H9 (cell line): ENCODE data around the gene COG4. TPM values are rescaled to one million over a fixed set of nuclear protein-coding genes. Genes with fewer than 3 reads are reported as not detected.

Source experiments
- DNase-seq: peaks from one replicate; pipeline ENCODE4 v3.0.0-alpha.2; 2017
- H2AFZ ChIP-seq: one replicate; pipeline ENCODE4 v1.6.1; 2013; ENCODE audit warnings: mild to moderate bottlenecking, low read length, control low read depth, moderate library complexity
- H2AK5ac ChIP-seq: 2 replicates; pipeline ENCODE4 v1.6.1; 2013; ENCODE audit warnings: low read length, control low read depth, mixed read lengths; ENCODE audit not compliant: insufficient read length
- H2BK120ac ChIP-seq: one replicate; pipeline ENCODE4 v1.6.1; 2013; ENCODE audit warnings: low read depth, mild to moderate bottlenecking, low read length, control low read depth, inconsistent platforms; ENCODE audit not compliant: poor library complexity, severe bottlenecking
- H2BK12ac ChIP-seq: 2 replicates; pipeline ENCODE4 v1.6.1; 2013; ENCODE audit warnings: low read length, control low read depth, mixed read lengths, low read depth; ENCODE audit not compliant: insufficient read length
- H2BK15ac ChIP-seq: 2 replicates; pipeline ENCODE4 v1.6.1; 2013; ENCODE audit warnings: low read depth, low read length, control low read depth
- H2BK20ac ChIP-seq: one replicate; pipeline ENCODE4 v1.6.1; 2013; ENCODE audit warnings: low read depth, mild to moderate bottlenecking, low read length, control low read depth, inconsistent platforms; ENCODE audit not compliant: poor library complexity, severe bottlenecking
- H2BK5ac ChIP-seq: 2 replicates; pipeline ENCODE4 v1.6.1; 2013; ENCODE audit warnings: low read length, control low read depth, mixed read lengths; ENCODE audit not compliant: insufficient read length
- H3K14ac ChIP-seq: 2 replicates; pipeline ENCODE4 v1.6.1; 2013; ENCODE audit warnings: low read length, control low read depth; ENCODE audit not compliant: insufficient read depth
- H3K18ac ChIP-seq: 2 replicates; pipeline ENCODE4 v1.6.1; 2013; ENCODE audit warnings: low read depth, mild to moderate bottlenecking, mixed read lengths, low read length, control low read depth; ENCODE audit not compliant: insufficient read length
- H3K23ac ChIP-seq: 2 replicates; pipeline ENCODE4 v1.6.1; 2013; ENCODE audit warnings: low read length, control low read depth, mixed read lengths, low read depth; ENCODE audit not compliant: insufficient read length
- H3K23me2 ChIP-seq: 2 replicates; pipeline ENCODE4 v1.6.1; 2013; ENCODE audit warnings: low read depth, mild to moderate bottlenecking, mixed read lengths, low read length, control low read depth; ENCODE audit not compliant: insufficient read length, poor library complexity, severe bottlenecking
- H3K27ac ChIP-seq: 2 replicates; pipeline ENCODE4 v1.5.1; 2013; ENCODE audit warnings: low read length, control low read depth, mixed read lengths, low read depth; ENCODE audit not compliant: insufficient read length
- H3K27me3 ChIP-seq: 2 replicates; pipeline ENCODE4 v1.6.1; 2013; ENCODE audit warnings: low read length, control low read depth, inconsistent platforms; ENCODE audit not compliant: insufficient read depth
- H3K4ac ChIP-seq: 2 replicates; pipeline ENCODE4 v1.6.1; 2013; ENCODE audit warnings: low read depth, mild to moderate bottlenecking, control low read depth, inconsistent platforms, low read length, moderate library complexity
- H3K4me1 ChIP-seq: 2 replicates; pipeline ENCODE4 v1.6.1; 2013; ENCODE audit warnings: low read length, control low read depth, inconsistent platforms; ENCODE audit not compliant: insufficient read depth
- H3K4me2 ChIP-seq: 2 replicates; pipeline ENCODE4 v1.6.1; 2013; ENCODE audit warnings: low read length, control low read depth, mixed read lengths; ENCODE audit not compliant: insufficient read length, insufficient read depth
- H3K56ac ChIP-seq: 2 replicates; pipeline ENCODE4 v1.6.1; 2013; ENCODE audit warnings: low read depth, mild to moderate bottlenecking, mixed read lengths, low read length, control low read depth; ENCODE audit not compliant: insufficient read length
- H3K79me1 ChIP-seq: 2 replicates; pipeline ENCODE4 v1.6.1; 2013; ENCODE audit warnings: low read depth, mild to moderate bottlenecking, moderate library complexity, low read length, control low read depth, inconsistent platforms; ENCODE audit not compliant: insufficient read depth, poor library complexity, severe bottlenecking
- H3K79me2 ChIP-seq: 2 replicates; pipeline ENCODE4 v1.6.1; 2013; ENCODE audit warnings: low read length, control low read depth, inconsistent platforms; ENCODE audit not compliant: insufficient read depth
- H3K9ac ChIP-seq: 2 replicates; pipeline ENCODE4 v1.6.1; 2013; ENCODE audit warnings: low read length, control low read depth, mixed read lengths; ENCODE audit not compliant: insufficient read length; ENCODE audit errors: extremely low read depth
- H3K9me3 ChIP-seq: one replicate; pipeline ENCODE4 v1.6.1; 2013; ENCODE audit warnings: low read depth, low read length, inconsistent platforms; ENCODE audit not compliant: control insufficient read depth
- H3T11ph ChIP-seq: one replicate; pipeline ENCODE4 v1.6.1; 2013; ENCODE audit warnings: mild to moderate bottlenecking, low read length, control low read depth, inconsistent platforms
- H4K20me1 ChIP-seq: one replicate; pipeline ENCODE4 v1.6.1; 2013; ENCODE audit not compliant: control insufficient read depth, insufficient read length, insufficient read depth
- H4K5ac ChIP-seq: 2 replicates; pipeline ENCODE4 v1.6.1; 2013; ENCODE audit warnings: low read depth, mild to moderate bottlenecking, mixed read lengths, low read length, control low read depth; ENCODE audit not compliant: insufficient read length
- H4K8ac ChIP-seq: replicated peaks from 2 replicates; pipeline ENCODE4 v1.6.1; 2013; ENCODE audit warnings: low read length, control low read depth, mixed read lengths, low read depth; ENCODE audit not compliant: insufficient read length
- H4K91ac ChIP-seq: 2 replicates; pipeline ENCODE4 v1.6.1; 2013; ENCODE audit warnings: low read depth, mild to moderate bottlenecking, moderate library complexity, mixed read lengths, low read length, control low read depth; ENCODE audit not compliant: insufficient read length
- H3K27ac Mint-ChIP-seq, 3 experiments: 2 replicates in 2 of 3; 3 replicates in 1 of 3; pipeline ENCODE4 v1.8.0; 2020 to 2021; ENCODE audit warnings: mixed read lengths in 3 of 3, mild to moderate bottlenecking in 1 of 3, moderate library complexity in 1 of 3
- H3K27me3 Mint-ChIP-seq: 2 replicates; pipeline ENCODE4 v1.8.0; 2021; ENCODE audit warnings: low read depth, mild to moderate bottlenecking, moderate library complexity, mixed read lengths
- H3K36me3 Mint-ChIP-seq, 3 experiments: 2 replicates in 2 of 3; 3 replicates in 1 of 3; pipeline ENCODE4 v1.8.0; 2020 to 2021; ENCODE audit warnings: low read depth in 3 of 3, mixed read lengths in 3 of 3; ENCODE audit not compliant: insufficient read depth in 1 of 3
- H3K4me1 Mint-ChIP-seq, 2 experiments: 2 replicates each; pipeline ENCODE4 v1.8.0; 2020; ENCODE audit warnings: mixed read lengths in 2 of 2
- H3K4me3 Mint-ChIP-seq, 2 experiments: 2 replicates in 1 of 2; 3 replicates in 1 of 2; pipeline ENCODE4 v1.8.0; 2020 to 2021; ENCODE audit warnings: mild to moderate bottlenecking in 2 of 2, mixed read lengths in 2 of 2, moderate library complexity in 1 of 2
- H3K9me3 Mint-ChIP-seq, 2 experiments: 2 replicates in 1 of 2; 3 replicates in 1 of 2; pipeline ENCODE4 v1.8.0; 2020; ENCODE audit warnings: mild to moderate bottlenecking in 2 of 2, mixed read lengths in 2 of 2, moderate library complexity in 1 of 2
- CTCF ChIP-seq: fragments of 200-600 bp; sonication (generic); conservative IDR thresholded peaks from 3 replicates; pipeline ENCODE4 v1.8.0; 2021; ENCODE audit warnings: antibody characterized with exemption, mild to moderate bottlenecking
- WGBS: extraction: QIAGEN DNeasy Blood & Tissue Kit; methylation state at CpG from one replicate; pipeline ENCODE4 v1.1.7; 2013; ENCODE audit warnings: missing lambda C conversion rate, low lambda C conversion rate, mixed read lengths; ENCODE audit not compliant: insufficient read length; ENCODE audit errors: extremely low coverage; 5-methylcytosine and 5-hydroxymethylcytosine counted together
- total RNA-seq: library from RNA; stranded (reverse); gene quantifications from 2 replicates; pipeline ENCODE4 v1.2.1, GENCODE V29; 2021

COG4 gene
- total RNA-seq, 1 experiment from 2014 or later = 51.9 TPM

DNA sequence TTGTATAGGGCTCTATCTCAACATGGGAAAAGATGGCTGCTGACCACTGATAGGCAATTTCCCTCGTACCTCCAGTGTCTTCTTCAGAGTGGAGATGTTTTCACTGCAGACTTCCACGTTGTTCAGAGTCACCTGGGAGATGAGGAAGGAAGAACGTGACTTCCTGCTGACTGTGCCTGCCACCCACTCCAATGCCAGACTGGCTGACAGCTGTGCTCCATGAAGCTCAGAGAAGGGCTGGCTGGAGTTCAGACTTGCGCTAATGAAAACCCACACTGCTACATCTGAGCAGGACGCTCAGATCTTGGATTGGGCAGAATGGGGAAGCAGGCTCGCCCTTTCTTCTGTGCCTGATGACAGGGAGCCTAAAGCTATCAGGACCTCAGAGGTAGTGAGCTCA, 33.1 kb downstream of the COG4 start:
- Histone ChIP-seq H4K20me1 (no peaks in the 10 kb centered on the region), H3K14ac (no peak overlapping the region), H3K79me2 (no peaks in the 10 kb centered on the region), H2BK12ac (no peak overlapping the region), H3K18ac (no peak overlapping the region), H3K4me1 (no peaks in the 10 kb centered on the region), H2BK20ac (no peak overlapping the region), H2BK5ac (no peak overlapping the region), H3K9me3 (no peaks in the 10 kb centered on the region), H2AK5ac (no peak overlapping the region), H3K9ac (no peak overlapping the region), H3K27me3 (no peaks in the 10 kb centered on the region), H3K27ac (no peak overlapping the region), H2AFZ (no peak overlapping the region), H4K5ac (no peak overlapping the region), H3K4me2 (no peak overlapping the region), H3T11ph (no peak overlapping the region), H3K23me2 (no peaks in the 10 kb centered on the region), H3K56ac (no peak overlapping the region), H3K23ac (no peak overlapping the region), H3K79me1 (no peaks in the 10 kb centered on the region), H4K8ac (no peak overlapping the region), H3K4ac (no peak overlapping the region), H4K91ac (no peak overlapping the region), H2BK15ac (no peak overlapping the region), H2BK120ac (no peak overlapping the region)
- TF ChIP-seq CTCF = no peak
- H3K27ac Mint-ChIP-seq = no peak overlapping the region; a peak in 1 of 7 replicates
- H3K36me3 Mint-ChIP-seq = peaks cover 3 to 34% (median 31%) of the 10 kb centered on the region in 3 experiments; a peak in 5 of 7 replicates
- no peaks in the 10 kb centered on the region for H3K27me3 Mint-ChIP-seq
- WGBS = no CpG with 5 or more reads among the region's 6 CpGs
- H3K4me3 Mint-ChIP-seq = no peak overlapping the region
- no peaks in the 10 kb centered on the region for H3K9me3 Mint-ChIP-seq
- H3K4me1 Mint-ChIP-seq = no peaks in the 10 kb centered on the region
- DNase-seq = no peak
